Gastrocnemius medialis (tissue), 4 donors: Measurements from ENCODE around the gene RBM38.

Experiments used
- CTCF ChIP-seq, 5 experiments: fragments of 450-650 bp in 3 of 5; fragments of 200-600 bp in 2 of 5; sonication (generic) in 2 of 5; IDR thresholded peaks in 4 of 5; conservative IDR thresholded peaks in 1 of 5; 1 replicate in 4 of 5; 2 replicates in 1 of 5; pipeline ENCODE4 v1.5.1; 2016 to 2019; ENCODE audit warnings: antibody characterized with exemption in 5 of 5, mild to moderate bottlenecking in 3 of 5, moderate library complexity in 3 of 5
- POLR2A ChIP-seq, 2 donors: fragments of 450-650 bp; IDR thresholded peaks; one replicate each; pipeline ENCODE4 v1.6.1; 2017; ENCODE audit warnings: antibody characterized with exemption in 2 of 2, mild to moderate bottlenecking in 2 of 2, moderate library complexity in 2 of 2

- TF ChIP-seq CTCF (IDR thresholded peaks at IDR 0.05 in 4 of 5, conservative IDR thresholded peaks at IDR 0.05 in 1 of 5): no peak
- peak; percentile 70 to 85 for TF ChIP-seq POLR2A (IDR thresholded peaks at IDR 0.05)
Observed at GRCh38 chr20:57395111-57395966, 4.1 kb downstream of the RBM38 start.
